ENCODE measurements around the gene ALOXE3.

Gene ALOXE3

DNA sequence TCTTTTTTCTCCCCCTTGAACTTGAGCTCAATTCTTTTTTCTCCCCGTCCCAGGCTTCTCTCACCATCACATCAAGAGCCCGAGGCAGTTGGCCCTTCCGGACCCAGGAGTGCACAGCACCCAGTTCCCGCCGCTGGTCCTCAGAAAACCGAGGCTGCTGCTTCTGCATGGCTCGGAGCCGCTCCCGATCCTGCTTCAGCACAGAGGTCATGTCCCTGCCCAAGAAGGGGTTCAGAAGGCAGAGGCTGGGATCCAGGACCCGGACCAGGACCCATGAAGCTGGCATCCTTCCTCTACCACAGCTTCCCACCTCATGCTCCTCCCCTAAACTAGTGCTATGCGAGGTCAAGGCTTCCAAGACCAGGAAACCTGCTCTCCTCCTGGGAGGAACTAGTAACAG is 23.4 kb upstream of the ALOXE3 start:
- DNase-seq (ENCODE audit: low spot score): no peak

- DNase-seq (ENCODE audit: low spot score): no peak
These were observed 22.7 kb upstream of the ALOXE3 start for GRCh38 chr17:8141045-8141444.

DNA sequence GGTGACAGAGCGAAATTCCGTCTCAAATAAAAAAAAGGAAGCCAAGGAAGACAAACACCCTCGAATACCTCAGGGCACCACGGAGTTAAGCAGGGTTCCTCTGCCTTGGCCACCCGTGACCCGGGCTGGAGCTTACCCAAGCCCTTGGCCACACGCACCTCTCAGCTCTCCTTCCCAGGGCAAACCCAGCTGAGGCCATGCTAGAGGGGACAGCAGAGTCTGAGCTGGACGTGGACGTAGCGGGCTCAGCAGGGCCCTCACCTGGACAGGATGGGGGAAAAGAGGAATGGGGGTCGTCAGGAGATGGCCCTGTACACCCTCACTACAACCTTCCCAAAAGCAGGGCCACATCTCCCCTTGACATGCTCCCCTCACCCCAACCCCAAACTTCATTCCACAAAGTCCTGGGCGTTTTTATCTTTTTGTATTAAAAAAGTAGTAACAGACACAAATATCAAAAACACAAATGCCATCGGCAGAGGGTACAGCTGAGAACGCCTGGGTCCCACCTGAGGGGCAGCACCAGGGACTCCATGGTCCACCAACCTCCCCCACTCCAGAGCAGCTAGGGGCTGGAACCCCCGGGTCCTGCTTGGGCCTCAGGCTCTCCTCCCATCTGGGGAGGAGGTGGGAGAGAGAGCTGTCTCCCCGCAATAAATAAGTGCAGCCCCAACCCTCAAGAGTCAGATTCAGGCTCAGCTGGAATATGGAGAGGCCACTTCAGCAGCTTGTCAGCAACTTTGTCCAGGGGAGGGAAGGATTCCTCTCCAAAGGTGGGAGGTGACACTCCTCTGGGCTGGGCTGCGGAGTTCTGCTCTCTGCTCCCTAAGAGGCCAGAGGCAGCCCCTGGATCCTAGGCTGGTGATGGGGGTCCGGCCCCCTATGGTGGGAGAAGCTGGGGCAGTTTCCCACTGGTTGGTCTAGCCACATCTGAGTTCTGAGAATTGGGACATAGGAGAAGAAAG is 22.0 kb upstream of the ALOXE3 start:
- DNase-seq (ENCODE audit: low spot score): no peak

DNA sequence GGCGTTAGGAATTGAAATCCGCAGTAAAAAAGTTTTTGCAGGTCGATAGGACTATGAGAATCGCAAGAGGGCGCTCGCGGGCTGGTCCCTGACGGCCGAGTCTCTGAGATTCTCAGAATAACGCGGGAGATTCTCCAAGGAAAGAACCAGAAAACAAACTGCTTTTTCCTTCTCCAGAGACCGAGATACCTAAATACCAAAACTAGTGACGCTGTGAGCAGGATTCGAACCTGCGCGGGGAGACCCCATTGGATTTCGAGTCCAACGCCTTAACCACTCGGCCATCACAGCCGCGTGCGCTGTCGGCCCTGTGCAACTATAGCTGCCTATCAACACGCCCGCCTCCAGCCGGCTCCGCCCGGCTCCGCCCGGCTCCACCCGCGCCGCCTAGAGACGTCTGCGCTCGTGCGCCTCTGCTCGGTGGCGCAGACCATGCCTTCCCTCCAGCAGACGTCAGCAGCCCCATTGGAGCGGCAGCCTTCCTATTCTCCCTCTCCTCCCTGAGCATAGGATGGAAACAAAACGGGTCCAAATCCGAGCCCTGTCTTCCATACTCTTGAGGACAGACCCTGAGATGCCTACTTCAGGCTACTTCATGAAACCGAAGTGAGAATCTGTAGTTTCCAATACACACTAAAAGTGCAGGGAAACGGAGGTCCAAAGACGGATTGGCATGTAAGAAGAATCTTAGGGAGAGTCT is 20.5 kb upstream of the ALOXE3 start:
- DNase-seq (ENCODE audit: low spot score): peak; percentile 94

DNA sequence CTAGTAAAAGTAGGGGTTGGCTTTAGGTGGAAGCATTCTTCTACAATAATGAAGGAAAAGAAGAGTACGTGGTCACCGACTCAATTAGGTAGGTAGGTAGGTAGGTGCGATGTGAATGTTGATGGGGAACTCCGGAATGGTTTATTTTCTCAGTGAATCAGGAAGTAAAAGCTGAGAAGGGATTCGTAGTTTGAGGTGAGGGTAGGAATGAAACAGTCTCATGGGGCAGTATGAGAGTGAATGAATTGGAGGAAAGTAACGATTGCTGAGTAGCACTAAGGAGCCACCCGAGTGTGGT is 20.0 kb upstream of the ALOXE3 start:
- no peak for DNase-seq (ENCODE audit: low spot score)

GRCh38 chr17:8137645-8138373 is 19.5 kb upstream of the ALOXE3 start:
- no peak for DNase-seq (ENCODE audit: low spot score)

- no peak for DNase-seq (ENCODE audit: low spot score)
These were observed 15.6 kb upstream of the ALOXE3 start for GRCh38 chr17:8133941-8134340.

GRCh38 chr17:8133399-8133798 is 15.1 kb upstream of the ALOXE3 start:
- no peak for DNase-seq (ENCODE audit: low spot score)

GRCh38 chr17:8131844-8132441 is 13.6 kb upstream of the ALOXE3 start:
- DNase-seq (ENCODE audit: low spot score): no peak

- no peak for DNase-seq (ENCODE audit: low spot score)
These were observed 9.9 kb upstream of the ALOXE3 start for GRCh38 chr17:8128125-8128784.

DNA sequence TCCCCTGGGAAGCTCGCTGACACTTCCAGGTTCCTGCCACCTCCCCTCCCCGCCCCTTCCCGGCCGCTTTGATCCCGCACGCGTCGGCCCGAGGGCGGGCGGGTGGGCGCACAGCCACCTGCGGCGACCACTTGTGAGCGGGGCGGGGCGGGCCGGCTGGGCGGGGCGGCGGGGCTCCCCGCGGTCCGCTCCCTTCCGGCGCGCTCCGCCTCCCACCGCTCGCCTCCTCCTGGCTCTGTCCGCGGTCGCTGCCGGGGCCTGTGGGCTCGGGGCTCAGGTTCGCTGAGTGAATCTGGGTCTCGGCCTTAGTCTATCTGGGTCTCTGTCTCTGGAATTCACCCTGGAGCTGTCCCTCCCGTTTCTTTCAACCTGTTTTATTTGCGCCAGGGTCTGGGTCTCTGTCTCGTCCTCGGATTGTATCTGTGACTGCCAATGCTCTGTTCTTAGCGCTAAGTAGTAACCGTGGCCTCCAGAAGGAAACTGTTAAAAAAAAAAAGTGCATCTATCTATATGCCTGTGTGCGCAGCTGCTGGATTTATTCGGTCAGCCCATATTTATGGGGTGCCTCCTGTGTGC is 8.3 kb upstream of the ALOXE3 start:
- no peak for DNase-seq (ENCODE audit: low spot score)

DNA sequence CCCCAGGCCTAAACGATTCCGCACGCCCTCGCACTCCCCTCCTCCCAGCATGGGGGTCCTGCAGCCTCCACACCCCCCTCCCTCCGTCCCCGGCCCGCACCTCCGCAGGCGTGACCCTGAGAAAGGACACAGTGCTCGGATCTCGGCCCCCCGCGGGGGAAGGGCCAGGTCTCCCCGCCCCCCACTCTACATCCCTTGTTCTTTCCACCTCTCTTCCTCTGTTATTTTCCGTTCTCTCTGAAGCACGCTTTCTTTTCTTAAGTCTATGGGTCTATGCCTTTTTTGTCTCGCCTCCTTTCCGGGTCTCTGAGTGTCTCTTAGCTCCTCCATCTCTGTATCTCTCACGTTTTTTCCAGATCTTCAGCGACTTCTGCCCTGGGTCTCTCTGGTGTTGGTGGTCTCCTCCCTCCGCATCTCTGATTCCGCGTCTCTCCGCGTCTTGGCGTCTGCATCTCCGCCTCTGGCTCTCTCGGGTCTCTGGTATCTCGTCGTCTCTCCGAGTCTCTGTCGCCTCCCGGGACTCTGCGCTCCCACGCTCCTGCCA is 7.7 kb upstream of the ALOXE3 start:
- DNase-seq (ENCODE audit: low spot score): no peak

GRCh38 chr17:8125154-8125946 is 7.0 kb upstream of the ALOXE3 start:
- peak; percentile 83 for DNase-seq (ENCODE audit: low spot score)

- no peak for DNase-seq (ENCODE audit: low spot score)
These were observed 6.2 kb upstream of the ALOXE3 start for GRCh38 chr17:8124350-8125153.

- DNase-seq (ENCODE audit: low spot score): no peak
These were observed 5.5 kb upstream of the ALOXE3 start, which contains the start of gene HES7 for GRCh38 chr17:8123695-8124349. HES7 (minus strand) TSS chr17:8124106; CDS start chr17:8124084, 22 bp downstream.

GRCh38 chr17:8122924-8123694 is 4.8 kb upstream of the ALOXE3 start:
- DNase-seq (ENCODE audit: low spot score): no peak

DNA sequence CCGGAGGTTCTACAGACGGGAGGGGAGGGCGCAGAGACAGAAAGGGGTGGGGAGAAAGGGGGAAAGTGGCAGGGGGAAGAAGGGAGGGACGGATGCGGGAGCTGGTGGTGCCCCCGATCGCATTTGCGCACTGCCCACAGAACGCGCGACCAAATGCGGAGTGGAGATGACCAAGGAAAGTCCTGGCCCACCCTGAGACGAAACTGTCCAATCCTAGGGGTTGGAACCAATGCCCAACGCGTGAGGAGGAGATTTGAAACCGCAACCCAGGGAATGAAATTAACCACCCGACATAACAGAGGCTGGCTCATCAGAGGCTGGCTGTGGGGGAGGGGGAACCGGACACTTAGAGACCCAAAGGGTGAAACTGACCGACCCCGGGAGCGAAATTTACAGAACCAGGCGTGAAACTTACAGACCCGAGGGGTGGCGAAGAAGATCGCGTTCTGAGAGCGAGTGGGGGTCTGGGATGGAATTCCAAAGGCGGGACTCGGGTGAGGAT is 4.2 kb upstream of the ALOXE3 start:
- no peak for DNase-seq (ENCODE audit: low spot score)

Data from putamen (tissue), 1 donor.